HepG2 (cell line): ENCODE data around the gene RBBP8NL. TPM values are rescaled to one million over a fixed set of nuclear protein-coding genes. Genes with fewer than 3 reads are reported as not detected.

Experiments used
- BRD4 ChIP-seq: sonication (generic); formaldehyde crosslinking; IDR thresholded peaks from 2 replicates; pipeline ENCODE4 v1.4.0; 2020; ENCODE audit warnings: missing genetic modification reagents
- CREM ChIP-seq, 2 experiments: sonication (generic) in 1 of 2; formaldehyde crosslinking in 1 of 2; IDR thresholded peaks; 2 replicates each; pipeline versions ENCODE4 v1.4.0 to v1.6.1; 2016 to 2020; ENCODE audit warnings: antibody characterized with exemption in 1 of 2, mild to moderate bottlenecking in 1 of 2, missing genetic modification reagents in 1 of 2
- E2F2 ChIP-seq: sonication (generic); formaldehyde crosslinking; IDR thresholded peaks from 2 replicates; pipeline ENCODE4 v1.4.0; 2020; ENCODE audit warnings: missing genetic modification reagents, borderline replicate concordance
- HNF4G ChIP-seq, 2 experiments: sonication (generic) in 1 of 2; formaldehyde crosslinking in 1 of 2; IDR thresholded peaks; 2 replicates each; pipeline versions ENCODE4 v1.4.0 to v1.6.1; 2011 to 2020; ENCODE audit warnings: borderline replicate concordance in 2 of 2, low read depth in 2 of 2, mild to moderate bottlenecking in 2 of 2, low read length in 1 of 2, missing genetic modification reagents in 1 of 2, moderate library complexity in 1 of 2
- MED1 ChIP-seq: sonication (generic); formaldehyde crosslinking; IDR thresholded peaks from 2 replicates; pipeline ENCODE4 v1.4.0; 2020; ENCODE audit warnings: missing genetic modification reagents
- PATZ1 ChIP-seq: sonication (generic); formaldehyde crosslinking; IDR thresholded peaks from 2 replicates; pipeline ENCODE4 v1.4.0; 2020; ENCODE audit warnings: missing genetic modification reagents
- PTBP1 ChIP-seq: fragments of 200-400 bp; formaldehyde crosslinking; IDR thresholded peaks from 2 replicates; pipeline ENCODE4 v1.6.1; 2018; ENCODE audit warnings: low read length, low read depth; ENCODE audit not compliant: poor library complexity, severe bottlenecking
- RAD51 ChIP-seq: fragments of 450-650 bp; IDR thresholded peaks from 2 replicates; pipeline ENCODE4 v1.6.1; 2016; ENCODE audit warnings: borderline replicate concordance
- RBM22 ChIP-seq: fragments of 200-400 bp; formaldehyde crosslinking; optimal IDR thresholded peaks from 2 replicates; pipeline ENCODE3; 2017; ENCODE audit warnings: mild to moderate bottlenecking, low read length, moderate library complexity
- SNAI1 ChIP-seq: sonication (generic); formaldehyde crosslinking; IDR thresholded peaks from 2 replicates; pipeline ENCODE4 v1.5.0; 2020; ENCODE audit warnings: mild to moderate bottlenecking, missing genetic modification reagents, borderline replicate concordance
- ZBTB43 ChIP-seq: sonication (generic); formaldehyde crosslinking; conservative IDR thresholded peaks from 2 replicates; pipeline ENCODE4 v1.4.0; 2020; ENCODE audit warnings: missing genetic modification reagents
- ZC3H13 ChIP-seq: sonication (generic); formaldehyde crosslinking; IDR thresholded peaks from 2 replicates; pipeline ENCODE4 v1.8.1; 2023; ENCODE audit warnings: mild to moderate bottlenecking, missing genetic modification reagents, moderate library complexity
- ZC3H4 ChIP-seq: sonication (generic); formaldehyde crosslinking; IDR thresholded peaks from 2 replicates; pipeline ENCODE4 v1.4.0; 2020; ENCODE audit warnings: missing genetic modification reagents, borderline replicate concordance
- ZNF12 ChIP-seq: sonication (generic); formaldehyde crosslinking; IDR thresholded peaks from 2 replicates; pipeline ENCODE4 v1.5.0; 2020; ENCODE audit warnings: missing genetic modification reagents
- ZNF280B ChIP-seq: sonication (generic); formaldehyde crosslinking; IDR thresholded peaks from 2 replicates; pipeline ENCODE4 v1.5.0; 2020; ENCODE audit warnings: missing genetic modification reagents, mild to moderate bottlenecking, borderline replicate concordance
- ZNF451 ChIP-seq: sonication (generic); formaldehyde crosslinking; IDR thresholded peaks from 2 replicates; pipeline ENCODE4 v1.5.0; 2020; ENCODE audit warnings: mild to moderate bottlenecking, missing genetic modification reagents
- ZNF558 ChIP-seq: sonication (generic); formaldehyde crosslinking; IDR thresholded peaks from 2 replicates; pipeline ENCODE4 v1.9.0; 2022; ENCODE audit warnings: mild to moderate bottlenecking, missing genetic modification reagents, borderline replicate concordance
- ZNF562 ChIP-seq: sonication (generic); formaldehyde crosslinking; IDR thresholded peaks from 2 replicates; pipeline ENCODE4 v1.8.0; 2022; ENCODE audit warnings: missing genetic modification reagents, borderline replicate concordance
- ZNF770 ChIP-seq: sonication (generic); formaldehyde crosslinking; IDR thresholded peaks from 2 replicates; pipeline ENCODE4 v1.5.0; 2020; ENCODE audit warnings: mild to moderate bottlenecking, missing genetic modification reagents
- polyA plus RNA-seq, 8 experiments: library from polyadenylated mRNA; depleted of rRNA in 3 of 8; stranded (reverse) in 7 of 8; unstranded in 1 of 8; fragments of >200 nt; fragmentation: Illumina TruSeq in 4 of 8; extraction: Trizol in 4 of 8; gene quantifications; 2 replicates each; pipeline versions ENCODE4 v1.2.1 to v1.2.3, GENCODE V29; 2011 to 2016; ENCODE audit warnings: low read depth in 4 of 8, missing spikeins in 1 of 8, mixed read lengths in 1 of 8; ENCODE audit not compliant: insufficient read depth in 1 of 8
- total RNA-seq, 5 experiments: library from RNA; depleted of rRNA; stranded (reverse); fragments of >200 nt; fragmentation: Illumina TruSeq; extraction: Trizol; gene quantifications; 2 replicates each; pipeline ENCODE4 v1.2.3, GENCODE V29; 2016; ENCODE audit warnings: low read depth in 1 of 5

The RBBP8NL gene
- total and polyA plus RNA-seq, 2 of the 13 experiments (the other 11 are each of a cell fraction or from before 2014, with no cell fraction given), result 0.69 to 0.86 TPM

GRCh38 chr20:62387933-62388635 lies 39.3 kb downstream of the RBBP8NL start (continued):
- TF ChIP-seq CREM (IDR thresholded peaks at IDR 0.05), result no peak
- TF ChIP-seq CREM (CRISPR knock-in tag; IDR thresholded peaks at IDR 0.05), result no peak
- no peak for TF ChIP-seq ZNF451 (CRISPR knock-in tag)
- TF ChIP-seq SNAI1 (CRISPR knock-in tag), result no peak
- TF ChIP-seq E2F2 (CRISPR knock-in tag), result 0 out of 2 replicates have a peak, but pooled peaks have one; percentile 42
- no peak for TF ChIP-seq BRD4
- TF ChIP-seq ZNF562 (CRISPR knock-in tag), result no peak
- TF ChIP-seq HNF4G (IDR thresholded peaks at IDR 0.05; ENCODE audit: borderline replicate concordance, low read depth, low read length), result no peak
- TF ChIP-seq HNF4G (CRISPR knock-in tag; IDR thresholded peaks at IDR 0.05; ENCODE audit: borderline replicate concordance, low read depth), result 0 out of 2 replicates have a peak, but pooled peaks have one; percentile 8
- TF ChIP-seq RAD51, result no peak
- no peak for TF ChIP-seq ZNF558 (CRISPR knock-in tag)
- TF ChIP-seq PATZ1 (CRISPR knock-in tag), result peak; percentile 34; the same call in 1 of the 2 replicates
- 0 out of 2 replicates have a peak, but pooled peaks have one; percentile 12 for TF ChIP-seq ZC3H13
- no peak for TF ChIP-seq ZC3H4 (CRISPR knock-in tag)
- TF ChIP-seq ZNF770 (CRISPR knock-in tag), result no peak
- TF ChIP-seq PTBP1, result no peak
- peak; percentile 79 for TF ChIP-seq RBM22
- TF ChIP-seq ZBTB43, result no peak
- TF ChIP-seq ZNF280B, result 0 out of 2 replicates have a peak, but pooled peaks have one; percentile 29
- TF ChIP-seq ZNF12 (CRISPR knock-in tag), result no peak
- no peak for TF ChIP-seq MED1 (CRISPR knock-in tag)
